GM12872 (cell line): ENCODE measurements around the gene ATCAY.

Source experiments
- TF ChIP-seq, protein P1 (sequence below): IDR thresholded peaks from 3 replicates; pipeline ENCODE4 v1.5.1; 2011; ENCODE audit warnings: low read depth, mild to moderate bottlenecking, low read length, moderate library complexity; ENCODE audit not compliant: insufficient read depth

ATCAY gene

DNA sequence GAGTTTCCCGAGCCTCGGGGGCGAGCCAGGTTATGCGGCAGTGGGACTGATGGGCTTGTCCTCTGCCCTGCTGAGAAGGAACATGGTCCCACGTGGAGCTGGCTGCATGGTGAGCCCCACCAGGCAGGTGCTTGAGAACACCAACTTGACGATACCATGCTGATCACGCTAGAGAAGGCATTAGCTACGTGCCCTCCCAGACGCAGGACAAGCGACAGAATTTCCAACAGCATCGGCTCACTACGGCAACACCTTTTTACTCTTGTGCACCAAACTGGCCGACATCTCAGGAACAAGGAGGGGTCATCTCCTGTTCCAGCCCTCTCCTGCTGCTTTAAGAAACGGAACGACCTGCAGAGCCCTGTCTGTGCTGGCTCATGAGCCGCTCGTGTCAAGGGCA is 20.0 kb upstream of the ATCAY start:
- TF ChIP-seq, protein P1, sequence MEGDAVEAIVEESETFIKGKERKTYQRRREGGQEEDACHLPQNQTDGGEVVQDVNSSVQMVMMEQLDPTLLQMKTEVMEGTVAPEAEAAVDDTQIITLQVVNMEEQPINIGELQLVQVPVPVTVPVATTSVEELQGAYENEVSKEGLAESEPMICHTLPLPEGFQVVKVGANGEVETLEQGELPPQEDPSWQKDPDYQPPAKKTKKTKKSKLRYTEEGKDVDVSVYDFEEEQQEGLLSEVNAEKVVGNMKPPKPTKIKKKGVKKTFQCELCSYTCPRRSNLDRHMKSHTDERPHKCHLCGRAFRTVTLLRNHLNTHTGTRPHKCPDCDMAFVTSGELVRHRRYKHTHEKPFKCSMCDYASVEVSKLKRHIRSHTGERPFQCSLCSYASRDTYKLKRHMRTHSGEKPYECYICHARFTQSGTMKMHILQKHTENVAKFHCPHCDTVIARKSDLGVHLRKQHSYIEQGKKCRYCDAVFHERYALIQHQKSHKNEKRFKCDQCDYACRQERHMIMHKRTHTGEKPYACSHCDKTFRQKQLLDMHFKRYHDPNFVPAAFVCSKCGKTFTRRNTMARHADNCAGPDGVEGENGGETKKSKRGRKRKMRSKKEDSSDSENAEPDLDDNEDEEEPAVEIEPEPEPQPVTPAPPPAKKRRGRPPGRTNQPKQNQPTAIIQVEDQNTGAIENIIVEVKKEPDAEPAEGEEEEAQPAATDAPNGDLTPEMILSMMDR: no peak

DNA sequence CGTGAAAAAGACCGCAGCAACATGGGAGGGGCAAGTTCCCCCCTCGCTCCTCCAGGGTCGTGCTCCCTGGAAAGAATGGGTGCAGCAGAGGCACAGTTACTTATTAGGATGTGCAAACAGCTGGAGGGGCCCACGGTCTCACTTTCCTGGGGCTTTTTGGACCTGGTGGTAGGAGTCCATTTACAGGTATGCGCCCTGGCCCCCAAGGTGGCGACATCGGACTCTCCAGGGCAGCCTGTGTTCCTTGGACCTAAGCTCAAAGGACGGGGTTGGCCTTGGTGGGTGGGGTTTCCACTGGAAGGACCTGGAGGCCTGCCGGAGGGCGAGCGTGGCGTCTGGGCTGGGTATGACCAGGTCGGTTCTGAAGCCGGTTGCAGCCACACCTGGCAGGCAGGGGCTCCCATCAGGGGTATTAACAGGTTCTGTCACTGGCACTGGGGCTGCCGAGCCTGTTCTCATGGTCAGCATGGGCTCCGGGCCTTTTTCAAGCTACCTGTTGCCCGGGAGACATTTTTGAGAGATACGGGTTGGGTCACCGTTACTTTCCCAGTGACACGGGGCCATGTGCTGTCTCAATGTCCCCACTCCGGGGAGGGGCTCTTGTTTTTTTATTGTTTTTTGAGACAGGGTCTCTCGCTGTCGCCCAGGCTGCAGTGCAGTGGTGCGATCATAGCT is 17.5 kb upstream of the ATCAY start:
- TF ChIP-seq, protein P1: no peak

DNA sequence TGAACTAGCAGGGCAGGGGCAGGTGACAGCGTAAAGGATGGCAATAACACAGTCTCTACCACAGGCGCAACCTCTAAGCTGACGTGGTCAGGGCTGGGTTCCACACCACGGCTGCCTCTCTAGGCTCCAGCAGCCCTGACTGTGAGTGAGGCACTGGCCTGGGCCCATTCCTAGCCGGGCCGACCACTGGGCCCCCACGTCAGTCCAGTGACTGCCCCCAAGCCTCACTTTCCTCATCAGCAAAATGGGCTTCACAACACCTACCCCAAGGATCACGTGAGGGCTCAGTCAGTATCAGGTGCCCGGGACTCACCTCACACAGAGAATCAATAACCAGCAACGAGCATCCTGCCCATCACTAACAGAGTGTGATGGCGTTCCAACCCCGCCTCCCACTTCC is 16.8 kb upstream of the ATCAY start:
- TF ChIP-seq, protein P1: no peak

DNA sequence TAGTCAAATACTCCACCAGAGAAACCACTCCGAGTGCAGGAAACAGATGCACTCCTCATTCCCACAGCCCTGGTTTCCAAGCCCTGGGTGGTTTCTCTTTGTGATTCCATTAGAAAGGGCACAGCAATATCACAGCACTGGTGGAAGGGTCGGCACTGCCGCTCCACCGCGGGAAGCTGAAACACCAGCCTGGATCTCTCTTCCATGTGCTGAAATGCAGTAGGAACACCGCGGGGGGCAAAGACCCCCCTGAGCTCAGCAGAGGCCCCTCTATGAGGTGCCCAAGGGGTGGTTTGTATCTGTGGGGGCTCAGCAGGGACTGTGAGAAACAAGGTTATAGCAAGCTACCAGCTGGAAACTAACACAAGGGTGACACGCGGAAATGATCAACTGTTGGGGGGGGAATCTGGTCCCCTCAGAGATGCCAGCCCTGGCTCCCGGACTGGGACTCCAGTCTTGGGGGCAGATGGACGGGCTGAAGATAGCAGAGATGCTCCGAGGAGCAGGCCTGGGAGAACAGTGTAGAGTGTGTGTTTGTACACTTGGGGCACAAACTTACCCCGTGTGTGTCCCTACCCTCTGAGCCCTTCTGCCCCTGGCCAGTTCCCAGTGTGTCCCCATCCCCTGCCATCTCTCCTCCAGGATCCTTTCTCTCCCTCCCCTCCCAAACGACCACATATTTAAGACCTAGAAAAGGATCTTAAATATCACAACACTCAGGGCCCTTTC is 13.4 kb upstream of the ATCAY start:
- TF ChIP-seq, protein P1: no peak

DNA sequence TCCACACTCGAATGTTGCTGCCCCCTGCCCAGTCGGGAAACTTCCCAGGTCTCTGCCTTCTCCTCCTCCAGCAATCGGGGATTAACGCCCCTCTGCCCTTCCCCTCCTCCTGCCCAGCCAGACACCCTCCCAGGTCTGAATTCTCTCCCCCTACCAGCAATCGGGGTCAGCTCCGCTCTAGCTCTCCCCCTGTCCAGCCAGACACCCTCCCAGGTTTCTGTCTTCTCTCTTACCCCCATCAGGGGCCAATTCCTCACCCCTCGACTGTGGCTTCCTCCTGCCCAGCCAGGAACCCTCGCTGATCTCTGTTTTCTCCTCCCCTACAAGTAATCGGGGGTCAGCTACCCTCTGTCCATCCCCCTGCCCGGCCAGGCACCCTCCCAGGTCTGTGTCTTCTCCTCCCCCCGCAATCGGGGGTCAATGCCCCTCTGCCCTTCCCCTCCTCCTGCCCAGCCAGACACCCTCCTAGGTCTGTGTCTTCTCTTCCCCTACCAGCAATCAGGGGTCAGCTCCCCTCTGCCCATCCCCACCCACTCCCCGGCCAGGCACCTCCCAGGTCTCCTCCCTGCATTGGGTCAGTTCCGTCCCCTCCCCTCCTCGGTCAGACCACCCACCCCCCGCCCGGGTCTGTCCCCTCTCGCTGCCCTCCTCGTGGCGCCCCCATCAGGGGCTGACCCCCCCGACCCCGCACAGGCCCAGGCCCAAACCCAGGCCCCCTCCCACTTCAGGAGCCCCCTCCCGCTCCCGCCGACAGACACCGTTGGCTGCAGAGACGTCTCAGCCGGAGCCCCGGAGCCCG is 12.3 kb upstream of the ATCAY start:
- TF ChIP-seq, protein P1: no peak

DNA sequence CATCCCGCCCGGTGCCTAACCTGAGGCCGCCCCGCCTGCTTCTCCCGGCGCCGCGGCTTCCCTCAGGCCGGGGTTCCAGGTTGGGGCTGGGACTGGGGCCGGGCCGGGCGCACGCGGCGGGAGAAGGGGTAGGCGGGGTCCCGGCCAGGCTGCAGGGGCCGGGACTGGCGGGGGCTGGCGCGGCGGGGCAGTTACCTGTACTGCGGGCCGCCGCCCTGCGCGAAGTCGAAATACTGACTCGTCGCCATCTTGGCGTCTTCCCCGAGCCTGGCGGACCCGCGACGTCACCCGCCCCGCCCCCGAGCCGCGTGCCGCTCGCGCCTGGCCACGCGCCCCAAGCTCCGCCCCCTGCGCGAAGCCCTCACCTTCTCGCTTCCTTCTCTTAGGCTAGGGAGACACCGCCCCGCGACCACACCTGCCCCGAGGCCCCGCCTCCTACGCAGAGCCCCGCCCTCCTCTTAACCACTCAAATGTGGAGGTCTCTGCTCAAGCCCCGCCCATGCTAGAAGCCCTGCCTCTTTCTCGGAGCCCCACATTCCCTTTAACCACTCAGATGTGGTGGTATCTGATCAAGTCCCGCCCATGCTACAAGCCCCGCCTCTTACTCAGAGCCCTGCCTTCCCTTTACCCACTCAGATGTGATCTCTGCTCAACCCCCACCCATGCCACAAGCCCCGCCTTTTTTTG is 11.6 kb upstream of the ATCAY start, which contains the start of gene ZFR2:
Gene ZFR2, minus strand, starts transcription at position 269 of the 687 bp plus-strand sequence. Its CDS starts 21 bp downstream, at position 248.
- TF ChIP-seq, protein P1: no peak
